Gastroesophageal sphincter (tissue), 4 donors: ENCODE results near the gene PLOD1. TPM values are rescaled to one million over a fixed set of nuclear protein-coding genes. Genes with fewer than 3 reads are reported as not detected.

Experiments used
- small RNA-seq, 4 donors: library from RNA; depleted of rRNA; stranded (forward); fragments of <200 nt; gene quantifications; one replicate each; pipeline ENCODE3, GENCODE V24; 2016
- total RNA-seq, 4 donors: library from RNA; depleted of rRNA; stranded (reverse); fragments of >200 nt; gene quantifications; one replicate each; pipeline ENCODE4 v1.1.0, GENCODE V29; 2016

The PLOD1 gene
- total RNA-seq, 4 donors from 2014 or later: 66.5 to 125 (median 70.1) TPM

Small RNA genes lying within 50 kb of the gene (small RNA-seq; reads per million reads assigned to genes)
- gene AL096840.1: 0 reads per million in 4 donors
- 0 reads per million in 4 donors for gene RF00019
- 0.86 to 3.5 (median 1.9) reads per million in 4 donors for gene RNU5E-4P

Other genes with a start within 250 kb of the PLOD1 start
- gene DRAXIN, start 243.0 kb upstream of the PLOD1 start, total RNA-seq: under 1 TPM in 3 of 4 donors, not detected in 1; 0.08 to 0.16 (median 0.12) TPM
- gene AGTRAP, start 198.6 kb upstream of the PLOD1 start, total RNA-seq: 10 to 100 TPM; 32.2 to 56.4 (median 40.5) TPM
- gene C1orf167, start 172.5 kb upstream of the PLOD1 start, total RNA-seq: 1 to 10 TPM in 2 of 4 donors, under 1 TPM in 2; 0.35 to 1.4 (median 0.75) TPM
- 10 to 100 TPM; 18.6 to 46.7 (median 27.9) TPM for gene MTHFR, start 128.8 kb upstream of the PLOD1 start, total RNA-seq
- gene CLCN6, start 128.5 kb upstream of the PLOD1 start, total RNA-seq: 10 to 100 TPM; 12.8 to 23.8 (median 18.3) TPM
- gene NPPA, start 86.9 kb upstream of the PLOD1 start, total RNA-seq: under 1 TPM in 1 of 4 donors, not detected in 3; 0.93 TPM
- not detected for gene NPPB, start 75.8 kb upstream of the PLOD1 start, total RNA-seq
- 100 to 1,000 TPM in 1 of 4 donors, 10 to 100 TPM in 3; 70.8 to 128 (median 83.8) TPM for gene KIAA2013, start 8.3 kb upstream of the PLOD1 start, total RNA-seq
- gene MFN2, start 45.7 kb downstream of the PLOD1 start, total RNA-seq: 100 to 1,000 TPM; 117 to 236 (median 186) TPM
- 10 to 100 TPM; 24.1 to 41.9 (median 31.8) TPM for gene MIIP, start 84.8 kb downstream of the PLOD1 start, total RNA-seq
- 1 to 10 TPM in 3 of 4 donors, under 1 TPM in 1; 0.47 to 4.2 (median 1.4) TPM for gene TNFRSF8, start 128.6 kb downstream of the PLOD1 start, total RNA-seq
- 10 to 100 TPM; 10.9 to 34.9 (median 31.0) TPM for gene TNFRSF1B, start 232.3 kb downstream of the PLOD1 start, total RNA-seq